D341Med (cell line): ENCODE data around the gene WDR20.
"Not testable (repeated sequence)": the region's sequence is repeated elsewhere in the genome, so short reads cannot be mapped to it uniquely, and the experiment has no call there.

Experiments used
- DNase-seq: peaks from one replicate; pipeline ENCODE4 v3.0.0; 2012; ENCODE audit warnings: low spot score

Gene WDR20

GRCh38 chr14:102171173-102172020 is 31.7 kb downstream of the WDR20 start:
- no peak for DNase-seq

DNA sequence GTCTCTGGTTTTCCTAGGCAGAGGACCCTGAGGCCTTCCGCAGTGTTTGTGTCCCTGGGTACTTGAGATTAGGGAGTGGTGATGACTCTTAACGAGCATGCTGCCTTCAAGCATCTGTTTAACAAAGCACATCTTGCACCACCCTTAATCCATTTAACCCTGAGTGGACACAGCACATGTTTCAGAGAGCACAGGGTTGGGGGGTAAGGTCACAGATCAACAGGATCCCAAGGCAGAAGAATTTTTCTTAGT is 32.2 kb downstream of the WDR20 start:
- not testable (repeated sequence) for DNase-seq

DNA sequence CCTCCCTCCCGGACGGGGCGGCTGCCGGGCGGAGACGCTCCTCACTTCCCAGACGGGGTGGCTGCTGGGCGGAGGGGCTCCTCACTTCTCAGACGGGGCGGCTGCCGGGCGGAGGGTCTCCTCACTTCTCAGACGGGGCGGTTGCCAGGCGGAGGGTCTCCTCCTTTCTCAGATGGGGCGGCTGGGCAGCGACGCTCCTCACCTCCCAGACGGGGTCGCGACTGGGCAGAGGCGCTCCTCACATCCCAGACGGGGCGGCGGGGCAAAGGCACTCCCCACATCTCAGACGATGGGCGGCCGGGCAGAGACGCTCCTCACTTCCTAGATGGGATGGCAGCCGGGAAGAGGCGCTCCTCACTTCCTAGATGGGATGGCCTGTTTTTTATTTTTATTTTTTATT is 33.0 kb downstream of the WDR20 start:
- not testable (repeated sequence) for DNase-seq

DNA sequence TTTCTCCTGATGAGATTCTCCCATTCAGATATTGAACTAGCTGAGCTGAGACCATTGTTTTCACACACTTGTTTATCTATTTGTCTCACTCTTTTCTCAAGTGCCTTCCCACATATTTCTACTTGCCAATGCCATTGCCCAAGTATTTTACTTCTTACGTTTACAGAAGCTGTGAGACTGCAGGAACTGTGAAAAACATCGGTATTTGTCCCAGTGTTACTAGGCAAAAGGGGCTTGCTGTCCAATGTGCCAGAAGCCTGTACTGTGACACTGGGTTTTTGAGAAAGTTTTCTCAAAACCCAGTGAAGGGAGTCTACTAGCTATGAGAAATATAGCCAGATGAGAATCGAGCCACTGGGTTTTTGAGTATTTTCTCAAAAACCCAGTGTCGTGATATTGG is 37.5 kb downstream of the WDR20 start:
- DNase-seq = no peak

GRCh38 chr14:102178806-102179205 is 39.1 kb downstream of the WDR20 start:
- DNase-seq = no peak

- no peak for DNase-seq
Measured at GRCh38 chr14:102180248-102180998, 40.7 kb downstream of the WDR20 start.

- DNase-seq = no peak
Measured at GRCh38 chr14:102181187-102181586, 41.5 kb downstream of the WDR20 start.

- DNase-seq = no peak
Measured at GRCh38 chr14:102182190-102182589, 42.5 kb downstream of the WDR20 start.

DNA sequence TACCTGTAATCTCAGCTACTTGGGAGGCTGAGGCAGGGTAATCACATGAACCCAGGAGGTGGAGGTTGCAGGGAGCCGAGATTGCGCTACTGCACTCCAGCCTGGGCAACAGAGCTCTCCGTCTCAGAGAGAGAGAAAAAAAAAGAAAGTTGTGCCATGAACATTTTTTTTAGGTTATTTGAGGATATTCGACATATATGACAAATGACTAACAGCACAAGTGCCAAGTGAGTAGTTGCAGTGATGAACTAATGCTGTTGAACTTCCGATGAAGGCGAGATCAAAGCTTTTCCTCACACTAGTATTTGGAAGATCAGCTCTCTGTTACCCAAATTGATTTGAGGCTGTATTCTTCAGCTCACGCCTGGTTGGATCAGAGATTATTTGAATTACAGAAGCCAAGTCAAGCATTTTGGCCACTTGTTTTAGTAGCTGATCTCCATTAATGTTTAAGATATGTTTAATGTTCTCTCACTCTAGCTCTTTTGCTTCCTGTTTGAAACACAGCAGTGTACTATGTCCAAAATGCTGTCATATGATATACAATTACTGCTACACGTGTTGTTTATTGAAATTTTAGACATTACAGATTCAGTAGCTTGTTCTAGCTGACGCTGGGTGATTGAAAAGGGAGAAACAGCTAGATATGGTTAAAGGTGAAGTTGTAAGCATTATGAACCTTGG is 43.4 kb downstream of the WDR20 start:
- DNase-seq = no peak

- no peak for DNase-seq
Measured at GRCh38 chr14:102183886-102184285, 44.2 kb downstream of the WDR20 start.

GRCh38 chr14:102184316-102185035 is 44.8 kb downstream of the WDR20 start:
- DNase-seq = peak; percentile 25

- DNase-seq = peak; percentile 11
Measured at GRCh38 chr14:102185360-102185759, 45.7 kb downstream of the WDR20 start.

DNA sequence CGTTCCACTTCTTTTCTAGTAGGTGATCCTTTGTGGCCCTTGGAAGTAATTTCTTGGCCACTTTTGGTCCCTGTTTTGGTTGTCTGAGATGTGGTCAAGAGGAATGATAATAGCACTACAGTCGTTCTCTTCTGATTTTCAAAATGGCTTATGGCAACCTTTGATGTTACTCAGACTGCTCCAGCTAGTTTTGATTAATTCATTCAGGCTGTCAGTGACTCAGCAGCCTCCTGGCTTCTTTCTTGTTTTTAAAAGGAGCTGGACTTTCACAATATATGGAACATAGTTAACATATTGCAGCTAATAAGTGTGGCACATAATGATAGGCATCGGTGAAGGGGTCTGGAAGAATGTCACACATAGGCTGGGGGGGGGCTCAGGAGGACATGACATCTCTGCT is 47.3 kb downstream of the WDR20 start:
- no peak for DNase-seq

GRCh38 chr14:102187568-102188001 is 47.9 kb downstream of the WDR20 start:
- DNase-seq = no peak

DNA sequence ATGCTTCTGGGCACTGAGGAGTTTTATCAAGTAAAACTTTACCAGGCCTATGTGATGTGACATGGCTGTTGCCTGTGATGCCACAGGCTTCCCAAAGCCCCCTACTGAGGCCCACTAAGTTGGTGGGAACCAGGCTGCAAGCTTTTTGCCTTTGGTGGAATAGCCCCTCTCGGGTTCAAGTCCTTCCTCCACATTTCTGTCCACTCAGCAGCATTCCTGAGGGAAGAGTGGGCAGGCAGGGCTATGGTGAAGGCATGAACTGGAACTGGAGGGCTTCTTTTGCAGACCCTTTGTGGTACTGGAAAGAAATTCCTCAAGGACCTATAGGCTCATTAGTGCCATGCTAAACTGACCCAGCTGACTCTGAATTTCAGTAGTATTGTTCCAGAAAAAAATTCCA is 48.5 kb downstream of the WDR20 start:
- DNase-seq = no peak

- no peak for DNase-seq
Measured at GRCh38 chr14:102189874-102190273, 50.2 kb downstream of the WDR20 start.

- DNase-seq = no peak
Measured at GRCh38 chr14:102192840-102193502, 53.3 kb downstream of the WDR20 start.

DNA sequence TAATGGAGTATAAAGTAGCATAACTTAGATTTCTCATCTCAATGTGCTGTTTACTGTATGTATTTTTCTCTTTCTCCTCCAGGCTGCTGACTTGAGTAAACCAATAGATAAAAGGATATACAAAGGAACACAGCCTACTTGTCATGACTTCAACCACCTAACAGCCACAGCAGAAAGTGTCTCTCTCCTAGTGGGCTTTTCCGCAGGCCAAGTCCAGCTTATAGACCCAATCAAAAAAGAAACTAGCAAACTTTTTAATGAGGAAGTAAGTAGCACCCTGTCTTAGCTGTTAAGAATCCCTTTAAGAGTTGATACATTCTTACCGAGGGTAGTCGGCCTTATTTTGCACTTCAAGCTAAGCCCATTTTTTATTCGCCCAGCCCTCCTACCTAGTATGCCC is 55.2 kb downstream of the WDR20 start:
- DNase-seq = no peak

DNA sequence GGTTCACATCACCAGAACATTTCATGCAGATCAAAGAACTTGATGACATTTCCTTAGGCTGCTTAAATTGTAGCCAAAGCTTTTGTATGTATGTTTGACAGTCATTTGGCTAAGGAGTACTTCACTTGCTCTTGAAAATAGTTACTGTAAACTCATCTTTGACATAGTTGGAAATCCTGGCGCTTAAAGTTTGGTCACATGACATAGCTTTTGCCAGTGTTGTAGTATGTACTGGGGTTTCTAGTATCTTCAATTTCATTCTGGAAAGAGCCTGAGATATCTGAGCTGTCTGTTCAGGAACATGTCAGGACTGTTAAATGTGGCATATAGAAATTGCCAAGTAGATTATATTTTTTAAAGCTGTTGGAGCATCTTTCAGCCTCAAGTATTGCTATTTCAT is 55.7 kb downstream of the WDR20 start:
- no peak for DNase-seq

DNA sequence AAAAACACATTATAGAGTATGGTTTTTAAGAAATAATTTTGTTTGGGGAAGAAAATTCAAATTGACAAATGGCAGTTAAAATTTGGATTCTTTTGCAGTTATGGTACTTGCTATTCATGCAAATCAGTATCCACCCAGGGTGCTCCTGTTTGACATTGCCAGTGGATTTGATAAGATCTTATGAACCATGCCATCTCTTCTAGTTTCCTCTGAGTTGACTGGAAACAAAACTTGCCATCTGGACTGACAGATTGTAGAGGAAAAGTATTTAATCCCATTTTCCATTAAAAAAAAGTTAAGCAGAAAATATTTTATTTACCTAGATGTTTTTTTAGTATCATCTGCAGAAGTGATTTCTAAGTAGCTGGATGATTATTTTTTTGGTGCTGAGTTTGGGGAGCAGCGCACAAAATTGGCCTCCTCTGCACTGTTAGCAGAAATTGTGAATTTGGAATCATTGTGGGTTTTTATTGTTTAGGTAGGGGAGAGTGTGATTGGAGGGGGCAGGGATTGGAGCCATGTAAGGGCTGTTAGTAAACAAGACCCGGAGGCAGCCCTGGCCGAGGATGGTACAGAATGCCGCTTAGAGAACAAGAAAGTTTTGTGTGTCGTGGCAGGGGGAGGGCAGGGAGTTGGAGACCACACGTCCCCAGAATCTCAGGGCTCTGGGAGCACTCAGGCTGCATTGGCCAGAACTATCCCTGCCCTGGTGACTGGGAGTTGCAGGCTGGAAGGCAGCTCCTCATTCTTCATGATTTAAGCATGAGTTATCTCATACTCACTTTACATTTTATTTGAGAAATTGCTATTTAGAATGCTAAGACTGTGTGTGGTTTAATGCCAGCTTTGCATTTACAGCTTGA is 56.6 kb downstream of the WDR20 start:
- DNase-seq = no peak

DNA sequence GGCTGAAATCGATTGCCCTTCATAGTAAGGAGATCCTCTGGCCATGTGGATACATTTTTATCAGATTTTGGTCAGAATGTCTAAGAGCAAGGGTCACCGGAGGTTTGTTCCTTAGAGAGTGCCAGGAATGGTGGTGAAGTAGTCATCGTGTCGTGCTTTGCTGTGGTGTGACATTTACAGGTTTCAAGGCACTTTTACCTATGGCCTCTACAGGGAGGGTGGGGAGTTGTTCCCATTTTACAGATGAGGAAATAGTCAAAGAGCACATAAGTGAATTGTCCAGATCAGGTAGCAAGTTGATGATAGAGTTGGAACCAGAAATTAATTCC is 57.2 kb downstream of the WDR20 start:
- DNase-seq = no peak
